Measurements from ENCODE around the gene ADAM23.

The ADAM23 gene

GRCh38 chr2:206562375-206562774, 119.0 kb downstream of the ADAM23 start:
- in situ Hi-C loops (cut with MboI; ENCODE audit: low sequenced_read_pairs) = no loop called here

- in situ Hi-C loops (cut with MboI; ENCODE audit: low sequenced_read_pairs) = no loop called here
Measured at GRCh38 chr2:206563374-206563773, 120.0 kb downstream of the ADAM23 start.

- in situ Hi-C loops (cut with MboI; ENCODE audit: low sequenced_read_pairs) = no loop called here
Measured at GRCh38 chr2:206565666-206566065, 122.3 kb downstream of the ADAM23 start.

GRCh38 chr2:206569470-206569869, 126.1 kb downstream of the ADAM23 start:
- in situ Hi-C loops (cut with MboI; ENCODE audit: low sequenced_read_pairs) = no loop called here

GRCh38 chr2:206570199-206570598, 126.9 kb downstream of the ADAM23 start:
- in situ Hi-C loops (cut with MboI; ENCODE audit: low sequenced_read_pairs) = no loop called here

- in situ Hi-C loops (cut with MboI; ENCODE audit: low sequenced_read_pairs) = no loop called here
Measured at GRCh38 chr2:206572725-206573124, 129.4 kb downstream of the ADAM23 start.

- in situ Hi-C loops (cut with MboI; ENCODE audit: low sequenced_read_pairs) = no loop called here
Measured at GRCh38 chr2:206573793-206574192, 130.5 kb downstream of the ADAM23 start.

GRCh38 chr2:206584323-206585116, 141.2 kb downstream of the ADAM23 start:
- in situ Hi-C loops (cut with MboI; ENCODE audit: low sequenced_read_pairs) = no loop called here

GRCh38 chr2:206585335-206585734, 142.0 kb downstream of the ADAM23 start:
- in situ Hi-C loops (cut with MboI; ENCODE audit: low sequenced_read_pairs) = no loop called here

- in situ Hi-C loops (cut with MboI; ENCODE audit: low sequenced_read_pairs) = no loop called here
Measured at GRCh38 chr2:206586609-206587008, 143.3 kb downstream of the ADAM23 start.

- in situ Hi-C loops (cut with MboI; ENCODE audit: low sequenced_read_pairs) = no loop called here
Measured at GRCh38 chr2:206597717-206598218, 154.4 kb downstream of the ADAM23 start.

GRCh38 chr2:206603243-206603642, 159.9 kb downstream of the ADAM23 start:
- in situ Hi-C loops (cut with MboI; ENCODE audit: low sequenced_read_pairs) = no loop called here

- in situ Hi-C loops (cut with MboI; ENCODE audit: low sequenced_read_pairs) = no loop called here
Measured at GRCh38 chr2:206610451-206610850, 167.1 kb downstream of the ADAM23 start.

- in situ Hi-C loops (cut with MboI; ENCODE audit: low sequenced_read_pairs) = no loop called here
Measured at GRCh38 chr2:206611191-206611590, 167.9 kb downstream of the ADAM23 start.

GRCh38 chr2:206611736-206612135, 168.4 kb downstream of the ADAM23 start:
- in situ Hi-C loops (cut with MboI; ENCODE audit: low sequenced_read_pairs) = no loop called here

- in situ Hi-C loops (cut with MboI; ENCODE audit: low sequenced_read_pairs) = no loop called here
Measured at GRCh38 chr2:206614811-206615210, 171.5 kb downstream of the ADAM23 start.

- in situ Hi-C loops (cut with MboI; ENCODE audit: low sequenced_read_pairs) = no loop called here
Measured at GRCh38 chr2:206615417-206616089, 172.2 kb downstream of the ADAM23 start.

GRCh38 chr2:206616151-206616550, 172.8 kb downstream of the ADAM23 start:
- in situ Hi-C loops (cut with MboI; ENCODE audit: low sequenced_read_pairs) = no loop called here

GRCh38 chr2:206619011-206619410, 175.7 kb downstream of the ADAM23 start:
- in situ Hi-C loops (cut with MboI; ENCODE audit: low sequenced_read_pairs) = no loop called here

GRCh38 chr2:206626108-206626507, 182.8 kb downstream of the ADAM23 start:
- in situ Hi-C loops (cut with MboI; ENCODE audit: low sequenced_read_pairs) = no loop called here

GRCh38 chr2:206627632-206628031, 184.3 kb downstream of the ADAM23 start:
- in situ Hi-C loops (cut with MboI; ENCODE audit: low sequenced_read_pairs) = no loop called here

GRCh38 chr2:206631340-206631739, 188.0 kb downstream of the ADAM23 start:
- in situ Hi-C loops (cut with MboI; ENCODE audit: low sequenced_read_pairs) = no loop called here

Data from HL-60/S4 treated with retinoic acid at 250 ng/mL for 4 days and 3 days (cell line).